ENCODE data around the gene NLRP10. TPM values are rescaled to one million over a fixed set of nuclear protein-coding genes. Genes with fewer than 3 reads are reported as not detected.
"Not testable (repeated sequence)": the region's sequence is repeated elsewhere in the genome, so short reads cannot be mapped to it uniquely, and the experiment has no call there.

The NLRP10 gene
- polyA plus RNA-seq, 6 donors from 2014 or later, result not detected

DNA sequence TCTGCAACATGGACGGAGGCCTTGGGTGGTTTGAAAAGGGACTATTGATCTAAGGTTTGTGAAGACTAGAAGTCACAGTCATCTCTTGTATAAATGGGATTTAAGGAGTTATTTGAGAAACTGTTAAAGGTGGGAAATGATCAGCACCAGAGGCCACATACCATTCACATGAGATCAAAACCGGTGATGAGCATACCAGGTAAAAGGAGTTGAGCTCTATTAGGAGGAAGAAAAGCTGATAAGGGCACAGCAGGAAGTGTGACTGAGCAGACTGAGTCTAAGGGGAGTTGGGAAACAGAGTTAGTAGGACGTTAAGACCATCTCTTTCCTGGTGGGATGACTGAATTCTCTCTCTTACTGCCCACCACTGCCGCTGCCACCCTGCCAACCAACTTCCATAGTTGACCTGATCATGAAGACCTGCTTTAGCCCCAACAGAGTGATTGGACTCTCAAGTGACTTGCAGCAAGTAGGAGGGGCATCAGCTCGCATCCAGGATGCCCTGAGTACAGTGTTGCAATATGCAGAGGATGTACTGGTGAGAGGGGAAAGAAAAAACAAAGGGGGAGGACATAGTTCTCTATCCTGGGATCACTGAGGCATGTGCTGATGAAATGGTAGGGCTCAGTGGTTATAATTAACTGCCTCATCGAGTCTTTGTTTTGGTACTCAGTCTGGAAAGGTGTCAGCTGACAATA, 29.5 kb upstream of the NLRP10 start:
- Mint-ChIP-seq H3K4me3 (no peak overlapping the region), H3K9me3 (no peaks in the 10 kb centered on the region), H3K36me3 (peaks cover 42% of the 10 kb centered on the region in 2 donors), H3K4me1 (peaks cover 10 to 24% (median 10%) of the 10 kb centered on the region in 3 donors), H3K27me3 (no peaks in the 10 kb centered on the region), H3K27ac (peak overlapping the region in 3 of 6 donors; percentile 51 to 81 (median 56))
- ATAC-seq (ENCODE audit: low read depth in 2 of 2) (no peak), DNase-seq (no peak)

DNA sequence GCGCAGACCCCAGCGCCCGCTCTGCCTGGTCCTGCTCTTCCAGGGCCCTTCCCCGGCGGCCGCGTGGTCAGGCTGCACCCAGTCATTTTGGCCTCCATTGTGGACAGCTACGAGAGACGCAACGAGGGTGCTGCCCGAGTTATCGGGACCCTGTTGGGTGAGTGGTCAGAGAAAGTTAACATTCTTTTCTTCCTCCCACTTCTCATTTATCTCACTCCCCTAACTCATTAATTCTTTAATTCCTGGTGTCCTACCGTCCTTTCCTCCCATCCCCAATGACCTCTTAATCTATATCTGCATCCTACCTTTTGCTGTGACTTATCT, 22.3 kb upstream of the NLRP10 start:
- H3K4me1 Mint-ChIP-seq, result peaks cover 37 to 41% (median 38%) of the 10 kb centered on the region in 3 donors
- H3K36me3 Mint-ChIP-seq, H3K9me3 Mint-ChIP-seq, DNase-seq, H3K27me3 Mint-ChIP-seq: not testable (repeated sequence)
- peak overlapping the region; percentile 82 to 95 (median 92) for H3K4me3 Mint-ChIP-seq
- ATAC-seq (ENCODE audit: low read depth in 2 of 2), result peak; percentile 7 to 14
- H3K27ac Mint-ChIP-seq, result peak overlapping the region in 5 of 6 donors; percentile 87 to 99 (median 96)

DNA sequence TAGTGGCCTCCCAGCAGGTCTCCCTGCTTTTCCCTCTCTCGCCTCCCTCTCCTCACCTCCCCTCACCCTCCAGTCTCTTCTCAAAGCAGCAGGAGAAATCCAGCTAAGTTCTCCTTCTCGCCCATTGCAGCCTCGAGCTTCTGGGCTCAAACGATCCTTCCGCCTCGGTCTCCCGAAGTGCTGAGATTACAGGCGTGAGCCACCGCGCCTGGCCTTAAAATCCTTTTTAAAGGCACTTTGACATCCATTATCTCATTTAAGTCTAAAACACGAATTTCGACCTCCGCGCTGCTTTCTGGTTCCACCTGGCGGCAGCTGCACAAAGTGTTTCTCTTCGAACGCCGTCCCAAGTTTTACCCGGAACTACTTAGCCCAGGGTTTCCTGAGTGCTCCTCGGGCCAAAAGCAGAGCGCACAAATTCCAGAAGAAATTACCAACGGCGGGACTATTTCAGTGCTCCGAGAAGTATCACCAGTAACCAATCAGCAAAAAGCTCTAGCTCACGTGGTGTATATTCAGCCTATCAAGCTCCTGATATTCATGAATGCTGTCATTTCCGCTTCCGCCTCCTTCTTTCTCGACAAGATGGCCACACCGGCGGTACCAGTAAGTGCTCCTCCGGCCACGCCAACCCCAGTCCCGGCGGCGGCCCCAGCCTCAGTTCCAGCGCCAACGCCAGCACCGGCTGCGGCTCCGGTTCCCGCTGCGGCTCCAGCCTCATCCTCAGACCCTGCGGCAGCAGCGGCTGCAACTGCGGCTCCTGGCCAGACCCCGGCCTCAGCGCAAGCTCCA, 21.7 kb upstream of the NLRP10 start, which contains the start of gene EIF3F:
EIF3F (plus strand) TSS at position 570 of the 792 bp plus-strand sequence; CDS start at position 586, 16 bp downstream.
- H3K4me1 Mint-ChIP-seq, result peaks cover 37 to 41% (median 38%) of the 10 kb centered on the region in 3 donors
- H3K4me3 Mint-ChIP-seq, result peak within 1 kb of the TSS; percentile 82 to 95 (median 92)
- H3K36me3 Mint-ChIP-seq, result peaks cover 0 to 6% of the 10 kb centered on the region in 2 donors
- no peaks in the 10 kb centered on the region for H3K9me3 Mint-ChIP-seq
- no peaks in the 10 kb centered on the region for H3K27me3 Mint-ChIP-seq
- peak within 1 kb of the TSS; percentile 87 to 99 (median 95) for H3K27ac Mint-ChIP-seq
- ATAC-seq (ENCODE audit: low read depth in 2 of 2), result peak; percentile 96 to 97
- DNase-seq, result peak; percentile 93

DNA sequence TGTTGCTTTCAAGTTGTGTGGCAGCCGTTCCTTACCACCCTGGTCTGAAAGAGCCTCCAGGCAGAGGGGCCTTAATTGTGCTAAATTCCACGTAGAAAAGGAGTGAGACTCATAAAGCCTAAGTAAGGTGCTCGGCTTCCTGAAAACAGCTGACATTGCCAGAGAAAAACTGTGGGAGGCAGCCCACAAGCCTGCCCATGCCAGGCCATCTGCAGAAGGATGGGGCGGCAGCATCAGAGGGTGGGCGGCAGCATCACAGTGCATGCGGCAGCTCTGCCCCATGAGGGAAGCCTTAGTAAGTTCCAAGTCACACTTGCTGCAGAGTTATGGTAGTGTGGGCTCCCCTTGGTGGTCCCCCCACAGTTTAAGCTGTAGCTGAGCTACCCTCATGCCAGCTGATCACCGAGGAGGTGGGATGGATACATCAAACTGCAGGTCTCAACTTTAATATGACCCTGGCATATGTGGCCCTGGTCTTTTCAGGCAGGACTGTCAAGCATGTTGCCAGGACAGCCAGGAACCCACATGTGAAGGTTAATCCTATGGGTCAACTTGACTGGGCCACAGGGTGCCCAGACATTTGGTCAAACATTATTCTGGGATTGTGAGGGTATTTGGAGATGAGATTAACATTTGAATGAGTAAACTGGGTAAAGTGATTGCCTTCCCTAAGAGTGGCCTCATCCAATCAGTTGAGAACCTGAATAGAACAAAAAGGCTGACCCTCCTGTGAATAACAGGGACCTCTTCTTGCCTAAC, 18.8 kb upstream of the NLRP10 start:
- ATAC-seq (ENCODE audit: low read depth in 2 of 2), result no peak
- H3K9me3 Mint-ChIP-seq, result no peaks in the 10 kb centered on the region
- H3K4me1 Mint-ChIP-seq, result peaks cover 19 to 28% (median 20%) of the 10 kb centered on the region in 3 donors
- H3K36me3 Mint-ChIP-seq, result peaks cover 0 to 3% of the 10 kb centered on the region in 2 donors
- peak overlapping the region in 1 of 8 donors; percentile 39 for H3K4me3 Mint-ChIP-seq
- no peaks in the 10 kb centered on the region for H3K27me3 Mint-ChIP-seq
- no peak overlapping the region for H3K27ac Mint-ChIP-seq
- DNase-seq, result no peak

DNA sequence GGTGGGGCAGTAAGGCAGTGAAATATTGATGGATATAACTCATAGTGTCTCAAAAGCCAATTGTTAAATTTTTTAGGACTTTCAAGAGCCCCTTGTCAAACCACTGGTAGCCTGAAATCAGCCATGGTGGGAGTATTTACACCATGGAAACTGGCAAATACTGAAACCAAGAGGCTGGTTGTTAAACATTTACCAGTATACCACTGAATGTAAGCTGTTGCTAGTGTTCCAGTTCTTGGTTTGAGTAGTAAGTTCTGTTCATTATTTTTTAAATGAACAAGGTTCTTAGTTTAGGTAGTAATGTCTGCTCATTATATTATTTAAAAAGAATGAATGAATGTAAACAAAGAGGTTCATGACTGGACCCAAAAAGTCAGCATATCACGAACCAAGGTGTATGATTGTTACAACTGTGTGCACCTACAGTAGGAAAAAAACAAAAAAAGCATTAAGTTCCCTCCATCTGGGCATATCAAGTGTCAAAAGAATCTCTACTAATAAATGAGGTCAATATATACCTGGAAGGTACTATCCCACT, 17.4 kb upstream of the NLRP10 start:
- H3K27ac Mint-ChIP-seq, result no peak overlapping the region
- ATAC-seq (ENCODE audit: low read depth in 2 of 2), result no peak
- H3K27me3 Mint-ChIP-seq, result no peaks in the 10 kb centered on the region
- no peaks in the 10 kb centered on the region for H3K9me3 Mint-ChIP-seq
- peaks cover 12 to 15% (median 13%) of the 10 kb centered on the region in 3 donors for H3K4me1 Mint-ChIP-seq
- H3K4me3 Mint-ChIP-seq, result no peak overlapping the region
- no peak for DNase-seq
- H3K36me3 Mint-ChIP-seq, result no peaks in the 10 kb centered on the region

DNA sequence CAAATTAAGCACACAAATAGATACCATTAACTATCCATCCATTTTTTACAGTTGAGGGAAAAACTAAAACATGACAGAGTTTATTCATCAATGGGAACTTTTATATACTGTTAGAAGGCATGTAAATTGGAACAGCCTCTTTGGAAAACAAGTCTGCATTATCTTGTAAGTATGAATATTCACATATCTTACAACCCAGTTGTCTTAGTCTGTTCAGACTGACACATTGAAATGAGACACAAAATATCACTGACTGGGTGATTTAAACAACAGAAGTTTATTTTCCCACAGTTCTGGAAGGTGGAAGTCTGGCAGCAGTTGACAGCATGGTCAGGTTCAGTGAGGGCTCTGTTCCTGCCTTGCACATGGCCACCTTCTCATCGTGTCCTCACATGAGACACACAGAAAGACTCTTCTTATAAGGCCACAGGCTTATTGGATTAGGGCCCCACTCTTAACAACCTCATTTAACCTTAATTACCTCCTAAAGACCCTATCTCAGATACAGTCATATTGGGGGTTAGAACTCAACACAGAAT, 16.4 kb upstream of the NLRP10 start:
- H3K4me3 Mint-ChIP-seq, result no peak overlapping the region
- peaks cover 6 to 9% (median 7%) of the 10 kb centered on the region in 3 donors for H3K4me1 Mint-ChIP-seq
- no peaks in the 10 kb centered on the region for H3K9me3 Mint-ChIP-seq
- H3K27ac Mint-ChIP-seq, result peak overlapping the region in 1 of 6 donors; percentile 28
- DNase-seq, result no peak
- H3K36me3 Mint-ChIP-seq, result no peaks in the 10 kb centered on the region
- no peaks in the 10 kb centered on the region for H3K27me3 Mint-ChIP-seq
- ATAC-seq (ENCODE audit: low read depth in 2 of 2), result no peak

DNA sequence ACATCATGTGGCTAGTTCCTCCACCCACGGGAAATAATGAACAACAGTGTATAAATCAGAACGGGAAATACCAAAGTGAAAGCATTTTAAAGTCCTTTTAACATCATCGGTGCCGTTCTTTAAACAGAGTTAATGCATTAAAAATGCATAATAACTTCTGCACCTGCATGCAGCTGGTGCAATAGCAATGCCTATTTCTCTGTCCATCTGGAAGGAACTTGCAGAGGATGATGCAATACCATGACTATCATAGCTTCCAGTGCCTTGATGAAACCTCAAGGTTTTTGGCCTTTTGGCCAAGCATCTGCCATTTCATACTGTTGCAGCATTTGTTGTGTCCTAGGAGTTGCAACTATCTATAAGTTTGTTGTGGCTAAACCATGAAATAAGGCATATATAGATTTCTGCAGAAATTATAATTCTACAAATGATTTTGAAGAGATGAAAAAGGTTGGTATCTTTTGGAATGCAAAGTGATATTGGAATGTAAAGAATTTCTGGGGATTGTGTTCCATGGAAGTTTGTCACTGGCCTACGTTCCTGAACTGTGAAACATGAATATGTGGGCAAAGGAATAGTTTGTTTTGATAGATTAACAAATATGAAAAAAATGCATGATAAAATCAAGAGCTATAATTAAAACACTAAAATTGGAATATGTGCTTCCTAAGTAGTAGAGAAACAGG, 12.1 kb upstream of the NLRP10 start:
- DNase-seq (no peak), ATAC-seq (ENCODE audit: low read depth in 2 of 2) (no peak)
- Mint-ChIP-seq H3K4me3 (no peak overlapping the region), H3K4me1 (no peaks in the 10 kb centered on the region), H3K9me3 (peaks cover 0 to 5% (median 0%) of the 10 kb centered on the region in 7 donors), H3K27me3 (peaks cover 7 to 25% (median 22%) of the 10 kb centered on the region in 3 donors), H3K36me3 (no peaks in the 10 kb centered on the region), H3K27ac (peak overlapping the region in 1 of 6 donors; percentile 31)

DNA sequence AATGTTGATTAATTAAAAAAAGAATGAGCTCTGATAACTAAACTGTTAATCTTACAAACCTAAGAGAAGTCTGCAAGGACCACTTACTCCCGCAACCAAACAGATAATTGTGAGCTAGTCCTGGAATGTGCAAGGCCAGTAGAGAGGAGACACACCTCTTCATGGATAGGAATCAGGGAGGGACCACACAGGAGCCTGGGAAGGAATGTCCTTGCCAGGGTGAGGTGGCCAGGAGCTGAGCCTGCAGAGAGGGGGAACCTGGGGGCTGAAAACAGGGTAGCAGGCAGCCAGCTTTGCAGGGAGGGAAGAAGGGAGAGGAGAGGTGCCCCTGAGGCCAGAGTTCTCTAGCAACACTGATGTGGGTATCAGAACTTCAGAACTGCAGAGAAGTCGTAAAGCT, 9.4 kb upstream of the NLRP10 start:
- H3K27me3 Mint-ChIP-seq, result peaks cover 18 to 35% (median 30%) of the 10 kb centered on the region in 3 donors
- DNase-seq (no peak), ATAC-seq (ENCODE audit: low read depth in 2 of 2) (no peak)
- no peaks in the 10 kb centered on the region for H3K36me3 Mint-ChIP-seq
- no peak overlapping the region for H3K4me3 Mint-ChIP-seq
- no peak overlapping the region for H3K27ac Mint-ChIP-seq
- H3K9me3 Mint-ChIP-seq, result peaks cover 0 to 5% (median 0%) of the 10 kb centered on the region in 7 donors
- no peaks in the 10 kb centered on the region for H3K4me1 Mint-ChIP-seq

DNA sequence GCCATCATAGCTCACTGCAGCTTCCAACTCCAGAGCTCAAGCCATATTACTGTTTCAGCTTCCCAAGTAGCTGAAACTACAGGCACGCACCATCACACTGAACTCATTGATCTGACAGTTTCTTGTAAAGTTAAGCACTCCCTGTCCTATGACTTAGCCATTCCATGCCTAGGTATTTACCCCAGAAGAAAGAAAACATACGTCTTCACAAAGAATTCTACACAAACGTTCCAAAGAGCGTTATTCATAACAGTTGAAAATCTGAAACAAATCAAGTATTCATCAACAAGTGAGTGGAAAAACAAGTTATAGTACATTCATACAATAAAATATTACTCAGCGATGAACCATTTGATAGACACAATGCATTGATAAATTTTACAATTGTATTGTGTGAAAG, 7.8 kb upstream of the NLRP10 start:
- ATAC-seq (ENCODE audit: low read depth in 2 of 2) (no peak), DNase-seq (no peak)
- Mint-ChIP-seq H3K4me3 (no peak overlapping the region), H3K36me3 (no peaks in the 10 kb centered on the region), H3K27ac (no peak overlapping the region), H3K4me1 (no peaks in the 10 kb centered on the region), H3K9me3 (peaks cover 0 to 5% (median 0%) of the 10 kb centered on the region in 7 donors), H3K27me3 (peaks cover 21 to 46% (median 41%) of the 10 kb centered on the region in 3 donors)

DNA sequence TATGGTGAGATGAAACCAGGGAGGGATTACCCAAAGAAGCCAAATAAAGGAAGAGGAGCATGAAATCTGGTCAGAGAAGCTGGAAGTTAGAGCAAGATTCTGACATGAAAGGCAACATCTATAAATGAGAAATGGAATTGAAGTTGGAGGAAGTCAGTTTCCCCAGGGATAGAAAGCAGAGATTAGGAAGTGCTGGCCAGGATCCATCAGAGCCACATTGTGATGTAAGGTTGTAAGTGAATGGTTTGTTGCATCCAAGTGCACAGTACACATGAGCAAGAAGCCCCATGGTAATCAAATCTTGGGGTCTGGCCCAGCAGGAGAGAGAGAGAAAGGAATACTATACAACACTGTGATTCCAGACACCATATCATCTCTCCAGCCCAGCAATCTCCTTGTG, 6.6 kb upstream of the NLRP10 start:
- H3K4me3 Mint-ChIP-seq, result no peak overlapping the region
- no peaks in the 10 kb centered on the region for H3K36me3 Mint-ChIP-seq
- H3K27ac Mint-ChIP-seq, result no peak overlapping the region
- H3K4me1 Mint-ChIP-seq, result no peaks in the 10 kb centered on the region
- DNase-seq (no peak), ATAC-seq (ENCODE audit: low read depth in 2 of 2) (no peak)
- H3K27me3 Mint-ChIP-seq, result peaks cover 32 to 57% (median 52%) of the 10 kb centered on the region in 3 donors
- peaks cover 0 to 5% (median 0%) of the 10 kb centered on the region in 7 donors for H3K9me3 Mint-ChIP-seq

DNA sequence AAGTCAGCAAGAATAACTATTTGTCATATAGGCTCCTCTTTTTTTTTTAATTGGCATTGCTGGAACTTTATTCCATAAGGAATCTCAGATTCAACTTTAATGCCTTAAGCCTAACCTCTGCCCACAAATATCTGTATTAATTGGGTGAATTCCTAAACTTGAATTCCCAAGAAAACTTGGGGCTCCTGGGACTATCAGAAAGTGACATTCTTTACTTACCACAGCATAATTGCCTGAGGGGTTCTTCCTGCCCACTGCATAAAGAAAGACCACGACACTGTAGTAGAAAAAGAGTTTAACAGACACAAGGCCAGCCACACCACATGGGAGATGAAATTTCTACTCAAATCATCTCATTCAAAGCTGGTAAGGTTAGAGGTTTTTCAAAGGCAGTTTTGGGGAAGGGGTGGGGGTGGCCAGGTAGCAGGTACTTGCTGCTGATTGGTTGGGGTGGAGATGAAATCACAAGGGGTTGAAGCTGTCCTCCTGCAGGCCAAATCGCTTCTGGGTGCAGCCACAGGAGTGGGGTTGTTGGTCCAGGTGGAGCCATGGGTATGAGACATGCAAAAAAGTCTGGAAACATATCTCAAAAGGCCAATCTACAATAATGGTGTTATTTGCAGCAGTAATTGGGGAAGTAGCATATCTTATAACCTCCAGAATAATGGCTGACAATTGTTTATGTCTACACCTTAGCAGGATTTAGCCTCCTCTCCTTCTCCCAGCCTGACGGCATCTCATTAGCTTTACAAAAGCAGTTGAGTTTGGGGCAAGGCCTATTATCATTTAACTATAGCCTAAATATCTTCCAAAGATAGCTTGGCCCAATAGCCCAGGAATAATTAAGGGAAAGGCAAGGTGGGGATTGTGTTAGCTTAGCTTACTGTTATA, 4.8 kb upstream of the NLRP10 start:
- Mint-ChIP-seq H3K27ac (no peak overlapping the region), H3K27me3 (peaks cover 32 to 56% (median 48%) of the 10 kb centered on the region in 3 donors), H3K4me3 (no peak overlapping the region), H3K9me3 (peaks cover 0 to 5% (median 0%) of the 10 kb centered on the region in 7 donors), H3K36me3 (no peaks in the 10 kb centered on the region), H3K4me1 (no peaks in the 10 kb centered on the region)
- no peak for DNase-seq
- no peak for ATAC-seq (ENCODE audit: low read depth in 2 of 2)

DNA sequence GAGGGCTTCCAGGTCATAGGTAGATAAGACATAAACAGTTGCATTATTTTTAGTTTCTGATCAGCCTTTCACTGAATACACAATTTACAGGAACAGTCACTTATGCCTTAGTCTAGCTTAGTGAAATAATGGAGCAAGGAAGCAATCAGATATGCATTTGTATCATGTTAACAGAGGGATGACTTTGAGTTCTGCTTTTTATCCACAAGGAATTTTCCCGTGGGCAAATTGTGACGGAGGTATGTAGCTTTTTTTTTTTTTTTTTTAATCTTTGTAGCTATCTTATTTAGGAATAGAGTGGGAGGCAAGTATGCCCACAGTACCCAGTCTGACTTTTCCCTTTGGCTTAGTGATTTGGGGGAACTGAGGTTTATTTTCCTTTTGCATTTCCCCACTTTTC, 3.4 kb upstream of the NLRP10 start:
- Mint-ChIP-seq H3K36me3 (no peaks in the 10 kb centered on the region), H3K27me3 (peaks cover 32 to 57% (median 44%) of the 10 kb centered on the region in 3 donors), H3K27ac (no peak overlapping the region), H3K4me1 (no peaks in the 10 kb centered on the region), H3K9me3 (peaks cover 0 to 5% (median 0%) of the 10 kb centered on the region in 7 donors), H3K4me3 (no peak overlapping the region)
- no peak for ATAC-seq (ENCODE audit: low read depth in 2 of 2)
- DNase-seq, result no peak
